Osteoblast (primary cell): ENCODE measurements around the gene C14orf180. TPM values are rescaled to one million over a fixed set of nuclear protein-coding genes. Genes with fewer than 3 reads are reported as not detected.

Source experiments
- DNase-seq: peaks from one replicate; pipeline ENCODE4 v3.0.0; 2011; ENCODE audit warnings: low spot score, mixed read lengths; ENCODE audit not compliant: insufficient read length; ENCODE audit errors: missing footprints
- H2AFZ ChIP-seq: 2 replicates; pipeline ENCODE4 v1.6.0; 2011; ENCODE audit warnings: mild to moderate bottlenecking, low read length
- H3K27ac ChIP-seq: 2 replicates; pipeline ENCODE4 v1.5.1; 2011; ENCODE audit warnings: mild to moderate bottlenecking, low read depth, low read length, moderate library complexity
- H3K27me3 ChIP-seq: 2 replicates; pipeline ENCODE4 v1.6.0; 2012; ENCODE audit warnings: mild to moderate bottlenecking, control low read depth, inconsistent platforms, low read length, moderate library complexity; ENCODE audit not compliant: insufficient read depth
- H3K36me3 ChIP-seq: 2 replicates; pipeline ENCODE4 v1.5.1; 2011; ENCODE audit warnings: mild to moderate bottlenecking, low read length, control low read depth, moderate library complexity; ENCODE audit not compliant: insufficient read depth
- H3K4me1 ChIP-seq: 2 replicates; pipeline ENCODE4 v1.5.1; 2011; ENCODE audit warnings: mild to moderate bottlenecking, low read length, control low read depth, moderate library complexity; ENCODE audit not compliant: insufficient read depth
- H3K4me2 ChIP-seq: 2 replicates; pipeline ENCODE4 v1.6.0; 2011; ENCODE audit warnings: mild to moderate bottlenecking, low read length; ENCODE audit not compliant: insufficient read depth
- H3K4me3 ChIP-seq: fragments of 200-600 bp; sonication (generic); 3 replicates; pipeline ENCODE4 v1.5.1; 2012; ENCODE audit warnings: mild to moderate bottlenecking, low read length, inconsistent platforms; ENCODE audit not compliant: insufficient read depth
- H3K79me2 ChIP-seq: 2 replicates; pipeline ENCODE4 v1.6.0; 2012; ENCODE audit warnings: mild to moderate bottlenecking, low read length, control low read depth, inconsistent platforms; ENCODE audit not compliant: insufficient read depth
- H3K9me3 ChIP-seq: 2 replicates; pipeline ENCODE4 v1.5.1; 2011; ENCODE audit warnings: low read depth, low read length, control low read depth
- H4K20me1 ChIP-seq: 2 replicates; pipeline ENCODE4 v1.6.0; 2012; ENCODE audit warnings: mild to moderate bottlenecking, low read length, control low read depth; ENCODE audit not compliant: insufficient read depth
- total RNA-seq: library from RNA; depleted of rRNA; stranded (reverse); fragments of >200 nt; gene quantifications from 2 replicates; pipeline ENCODE4 v1.2.3, GENCODE V29; 2012
- TF ChIP-seq, protein P1 (sequence below): IDR thresholded peaks from 2 replicates; pipeline ENCODE4 v1.5.1; 2011; ENCODE audit warnings: mild to moderate bottlenecking, low read depth, low read length, moderate library complexity; ENCODE audit errors: extremely low read depth

The C14orf180 gene
- total RNA-seq, 1 donor, result not detected

DNA sequence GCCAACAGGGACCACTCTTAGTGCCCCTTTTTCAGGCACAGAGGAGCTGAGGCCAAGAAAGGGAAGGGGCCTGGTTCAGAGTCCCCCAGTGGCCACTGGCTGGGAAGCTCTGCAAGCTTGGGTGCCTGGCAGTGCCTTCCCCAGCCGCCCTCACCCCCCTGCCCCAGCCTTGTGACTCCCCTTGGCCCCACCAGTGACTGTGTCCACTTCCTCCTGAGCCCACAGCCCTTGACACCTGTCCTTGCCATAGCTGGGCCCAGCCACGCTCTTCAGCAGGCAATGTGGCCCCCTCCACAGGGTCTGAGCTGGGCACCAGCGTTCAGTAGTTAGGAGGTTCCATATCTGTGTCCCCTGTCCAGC is 19.0 kb upstream of the C14orf180 start:
- H4K20me1 ChIP-seq, result no peaks in the 10 kb centered on the region

GRCh38 chr14:104561124-104561557 is 18.4 kb upstream of the C14orf180 start:
- Histone ChIP-seq H3K9me3 (no peaks in the 10 kb centered on the region), H3K36me3 (no peaks in the 10 kb centered on the region), H3K4me2 (no peak overlapping the region), H3K79me2 (no peaks in the 10 kb centered on the region), H3K27ac (no peak overlapping the region), H4K20me1 (no peaks in the 10 kb centered on the region), H3K27me3 (no peaks in the 10 kb centered on the region), H3K4me1 (no peaks in the 10 kb centered on the region), H3K4me3 (no peak overlapping the region), H2AFZ (no peak overlapping the region)
- TF ChIP-seq, protein P1, sequence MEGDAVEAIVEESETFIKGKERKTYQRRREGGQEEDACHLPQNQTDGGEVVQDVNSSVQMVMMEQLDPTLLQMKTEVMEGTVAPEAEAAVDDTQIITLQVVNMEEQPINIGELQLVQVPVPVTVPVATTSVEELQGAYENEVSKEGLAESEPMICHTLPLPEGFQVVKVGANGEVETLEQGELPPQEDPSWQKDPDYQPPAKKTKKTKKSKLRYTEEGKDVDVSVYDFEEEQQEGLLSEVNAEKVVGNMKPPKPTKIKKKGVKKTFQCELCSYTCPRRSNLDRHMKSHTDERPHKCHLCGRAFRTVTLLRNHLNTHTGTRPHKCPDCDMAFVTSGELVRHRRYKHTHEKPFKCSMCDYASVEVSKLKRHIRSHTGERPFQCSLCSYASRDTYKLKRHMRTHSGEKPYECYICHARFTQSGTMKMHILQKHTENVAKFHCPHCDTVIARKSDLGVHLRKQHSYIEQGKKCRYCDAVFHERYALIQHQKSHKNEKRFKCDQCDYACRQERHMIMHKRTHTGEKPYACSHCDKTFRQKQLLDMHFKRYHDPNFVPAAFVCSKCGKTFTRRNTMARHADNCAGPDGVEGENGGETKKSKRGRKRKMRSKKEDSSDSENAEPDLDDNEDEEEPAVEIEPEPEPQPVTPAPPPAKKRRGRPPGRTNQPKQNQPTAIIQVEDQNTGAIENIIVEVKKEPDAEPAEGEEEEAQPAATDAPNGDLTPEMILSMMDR, result no peak
- DNase-seq, result peak; percentile 77

More for the DNA sequence above, 19.0 kb upstream of the C14orf180 start:
- no peaks in the 10 kb centered on the region for H3K79me2 ChIP-seq
- no peaks in the 10 kb centered on the region for H3K4me1 ChIP-seq
- no peak overlapping the region for H2AFZ ChIP-seq
- H3K27ac ChIP-seq, result no peak overlapping the region
- H3K4me3 ChIP-seq, result no peak overlapping the region
- H3K36me3 ChIP-seq, result no peaks in the 10 kb centered on the region
- TF ChIP-seq, protein P1, result no peak
- peak; percentile 69 for DNase-seq
- H3K27me3 ChIP-seq, result no peaks in the 10 kb centered on the region
- H3K4me2 ChIP-seq, result no peak overlapping the region
- no peaks in the 10 kb centered on the region for H3K9me3 ChIP-seq

- Histone ChIP-seq H3K4me2 (no peak overlapping the region), H4K20me1 (no peaks in the 10 kb centered on the region), H3K4me3 (no peak overlapping the region), H3K4me1 (no peaks in the 10 kb centered on the region), H3K9me3 (no peaks in the 10 kb centered on the region), H2AFZ (no peak overlapping the region), H3K36me3 (no peaks in the 10 kb centered on the region), H3K27ac (no peak overlapping the region), H3K27me3 (no peaks in the 10 kb centered on the region), H3K79me2 (no peaks in the 10 kb centered on the region)
- no peak for DNase-seq
- TF ChIP-seq, protein P1, result no peak
These were observed 17.7 kb upstream of the C14orf180 start for GRCh38 chr14:104561632-104562495.

- H3K4me3 ChIP-seq, result no peak overlapping the region
- H3K4me2 ChIP-seq, result no peak overlapping the region
- H3K79me2 ChIP-seq, result no peaks in the 10 kb centered on the region
- H3K27me3 ChIP-seq, result no peaks in the 10 kb centered on the region
- H3K4me1 ChIP-seq, result no peaks in the 10 kb centered on the region
- no peak overlapping the region for H2AFZ ChIP-seq
- no peak overlapping the region for H3K27ac ChIP-seq
- no peak for DNase-seq
- no peaks in the 10 kb centered on the region for H4K20me1 ChIP-seq
- H3K9me3 ChIP-seq, result no peaks in the 10 kb centered on the region
- H3K36me3 ChIP-seq, result no peaks in the 10 kb centered on the region
- TF ChIP-seq, protein P1, result no peak
These were observed 17.0 kb upstream of the C14orf180 start for GRCh38 chr14:104562606-104563005.
